K562 (cell line): Measurements from ENCODE around the gene POLR2H. TPM values are rescaled to one million over a fixed set of nuclear protein-coding genes. Genes with fewer than 3 reads are reported as not detected.

Experiments used
- BHLHE40 ChIP-seq: IDR thresholded peaks from 2 replicates; pipeline ENCODE4 v1.6.1; 2011; ENCODE audit warnings: low read length, improper control_type of control experiment
- CBX3 ChIP-seq, 2 experiments: IDR thresholded peaks; 1 replicate in 1 of 2; 2 replicates in 1 of 2; pipeline ENCODE4 v1.6.1; 2012; ENCODE audit warnings: inconsistent platforms in 2 of 2, low read length in 2 of 2, borderline replicate concordance in 1 of 2, control low read depth in 1 of 2
- HMGN3 ChIP-seq: IDR thresholded peaks from 2 replicates; pipeline ENCODE4 v1.6.1; 2011; ENCODE audit warnings: borderline replicate concordance, low read depth, mild to moderate bottlenecking, mixed read lengths, low read length; ENCODE audit not compliant: insufficient read length; ENCODE audit errors: extremely low read depth
- KDM5B ChIP-seq: fragments of 200-600 bp; sonication (generic); IDR thresholded peaks from 2 replicates; pipeline ENCODE4 v1.6.1; 2012; ENCODE audit warnings: low read depth, mild to moderate bottlenecking, moderate library complexity, low read length, control low read depth, inconsistent platforms; ENCODE audit not compliant: insufficient replicate concordance
- MAZ ChIP-seq, 2 experiments: fragments of 450-650 bp in 1 of 2; sonication (generic) in 1 of 2; formaldehyde crosslinking; IDR thresholded peaks in 1 of 2; conservative IDR thresholded peaks in 1 of 2; 2 replicates each; pipeline versions ENCODE4 v1.4.0 to v1.5.0; 2020; ENCODE audit warnings: mild to moderate bottlenecking in 1 of 2, missing genetic modification reagents in 1 of 2
- MYC ChIP-seq, 2 experiments: fragments of 250-450 bp in 1 of 2; sonication (Bioruptor Pico) in 1 of 2; IDR thresholded peaks; 2 replicates each; pipeline versions ENCODE4 v1.5.1 to v1.6.1; 2012 to 2021; ENCODE audit warnings: low read depth in 2 of 2, borderline replicate concordance in 1 of 2, improper control_type of control experiment in 1 of 2, low read length in 1 of 2, mild to moderate bottlenecking in 1 of 2, moderate library complexity in 1 of 2
- NONO ChIP-seq, 2 experiments: fragments of 200-400 bp in 1 of 2; fragments of 450-650 bp in 1 of 2; formaldehyde crosslinking in 1 of 2; IDR thresholded peaks; 2 replicates each; pipeline ENCODE4 v1.6.1; 2017; ENCODE audit warnings: low read depth in 2 of 2, mild to moderate bottlenecking in 2 of 2, moderate library complexity in 2 of 2, low read length in 1 of 2
- PATZ1 ChIP-seq: fragments of 250-450 bp; sonication (Bioruptor Pico); IDR thresholded peaks from 2 replicates; pipeline ENCODE4 v1.5.0; 2020; ENCODE audit warnings: mild to moderate bottlenecking, borderline replicate concordance
- SIN3B ChIP-seq: fragments of 450-650 bp; IDR thresholded peaks from 2 replicates; pipeline ENCODE4 v1.6.1; 2017; ENCODE audit warnings: low read depth, mild to moderate bottlenecking, moderate library complexity
- SMARCE1 ChIP-seq: fragments of 450-650 bp; IDR thresholded peaks from 2 replicates; pipeline ENCODE4 v1.7.1; 2016; ENCODE audit warnings: mild to moderate bottlenecking
- SP1 ChIP-seq: sonication (generic); formaldehyde crosslinking; IDR thresholded peaks from 2 replicates; pipeline ENCODE4 v1.8.1; 2022; ENCODE audit warnings: mild to moderate bottlenecking, missing genetic modification reagents
- STAT5B ChIP-seq: fragments of 250-450 bp; sonication (Bioruptor Pico); IDR thresholded peaks from 2 replicates; pipeline ENCODE4 v1.8.0; 2021; ENCODE audit warnings: mild to moderate bottlenecking, inconsistent platforms
- TFAM ChIP-seq: fragments of 250-450 bp; sonication (Bioruptor Pico); conservative IDR thresholded peaks from 2 replicates; pipeline ENCODE4 v1.5.0; 2021; ENCODE audit warnings: mild to moderate bottlenecking, moderate library complexity
- YY1 ChIP-seq, 3 experiments: IDR thresholded peaks; 2 replicates each; pipeline ENCODE4 v1.6.1; 2011; ENCODE audit warnings: low read length in 2 of 3, mild to moderate bottlenecking in 2 of 3, moderate library complexity in 2 of 3, borderline replicate concordance in 1 of 3, control low read depth in 1 of 3, low read depth in 1 of 3; ENCODE audit not compliant: insufficient read depth in 3 of 3, insufficient replicate concordance in 2 of 3, control insufficient read depth in 1 of 3, insufficient read length in 1 of 3; ENCODE audit errors: extremely low read depth in 1 of 3
- ZFP1 ChIP-seq: fragments of 450-650 bp; formaldehyde crosslinking; IDR thresholded peaks from 2 replicates; pipeline ENCODE4 v1.4.0; 2020; ENCODE audit warnings: mild to moderate bottlenecking, mixed read lengths
- ZNF12 ChIP-seq: sonication (generic); formaldehyde crosslinking; IDR thresholded peaks from 2 replicates; pipeline ENCODE4 v1.4.0; 2020; ENCODE audit warnings: mild to moderate bottlenecking, missing genetic modification reagents
- ZNF263 ChIP-seq: sonication (generic); formaldehyde crosslinking; IDR thresholded peaks from 2 replicates; pipeline ENCODE4 v1.8.0; 2022; ENCODE audit warnings: mild to moderate bottlenecking, missing genetic modification reagents, borderline replicate concordance
- ZNF584 ChIP-seq: fragments of 200-800 bp; sonication (Bioruptor generic); IDR thresholded peaks from 2 replicates; pipeline ENCODE4 v1.6.1; 2016; ENCODE audit warnings: low read depth, mild to moderate bottlenecking, missing genetic modification characterization, missing compliant biosample characterization
- polyA plus RNA-seq, 8 experiments: library from polyadenylated mRNA; depleted of rRNA in 4 of 8; stranded (reverse) in 5 of 8; unstranded in 3 of 8; fragments of >200 nt; fragmentation: Nextera tagmentation in 2 of 8; fragmentation: Illumina TruSeq in 1 of 8; extraction: Ambion mirVana in 2 of 8; extraction: Trizol in 1 of 8; gene quantifications; 2 replicates each; pipeline versions ENCODE4 v1.2.1 to v1.2.3, GENCODE V29; 2011 to 2014; ENCODE audit warnings: inconsistent platforms in 1 of 8, missing spikeins in 1 of 8
- total RNA-seq, 7 experiments: library from RNA; depleted of rRNA in 6 of 7; stranded (reverse); fragments of >200 nt in 6 of 7; fragmentation: Illumina TruSeq in 2 of 7; extraction: Trizol in 2 of 7; gene quantifications; 2 replicates each; pipeline versions ENCODE4 v1.2.1 to v1.2.3, GENCODE V29; 2011 to 2021; ENCODE audit warnings: low replicate concordance in 1 of 7
- TF ChIP-seq, protein P1 (sequence below): fragments of 250-450 bp; sonication (Bioruptor Pico); IDR thresholded peaks from 2 replicates; pipeline ENCODE4 v1.8.0; 2022; ENCODE audit warnings: moderate library complexity, mild to moderate bottlenecking, inconsistent platforms
- TF ChIP-seq, protein P2 (sequence below), 2 experiments: fragments of 450-650 bp; IDR thresholded peaks; 2 replicates each; pipeline ENCODE4 v1.6.1; 2016

The POLR2H gene
- total and polyA plus RNA-seq, 9 of the 15 experiments (the other 6 are each of a cell fraction or from before 2014, with no cell fraction given) = 128 to 512 (median 220) TPM

GRCh38 chr3:184361532-184361931 is at the start of gene POLR2H, which contains the start of gene CLCN2 (continued):
- TF ChIP-seq SMARCE1 = no peak
- no peak for TF ChIP-seq ZNF263 (CRISPR knock-in tag)
- no peak for TF ChIP-seq ZFP1 (CRISPR knock-in tag)
- peak; percentile 54 for TF ChIP-seq KDM5B
- TF ChIP-seq YY1 (IDR thresholded peaks at IDR 0.05; ENCODE audit: borderline replicate concordance in 1 of 3, control insufficient read depth in 1 of 3, extremely low read depth in 1 of 3, insufficient read depth in 3 of 3, insufficient read length in 1 of 3, insufficient replicate concordance in 2 of 3, low read depth in 1 of 3, low read length in 2 of 3) = peak in 1 of 3 experiments; percentile 24
- TF ChIP-seq PATZ1 (CRISPR knock-in tag) = no peak
- TF ChIP-seq STAT5B (CRISPR knock-in tag) = no peak
- TF ChIP-seq MYC (IDR thresholded peaks at IDR 0.05; ENCODE audit: low read depth, low read length) = no peak; the same call in 1 of the 2 replicates
- TF ChIP-seq MYC (CRISPR knock-in tag; IDR thresholded peaks at IDR 0.05; ENCODE audit: borderline replicate concordance, low read depth) = no peak
- TF ChIP-seq SIN3B = peak; percentile 34; the same call in 1 of the 2 replicates
- TF ChIP-seq, protein P1, sequence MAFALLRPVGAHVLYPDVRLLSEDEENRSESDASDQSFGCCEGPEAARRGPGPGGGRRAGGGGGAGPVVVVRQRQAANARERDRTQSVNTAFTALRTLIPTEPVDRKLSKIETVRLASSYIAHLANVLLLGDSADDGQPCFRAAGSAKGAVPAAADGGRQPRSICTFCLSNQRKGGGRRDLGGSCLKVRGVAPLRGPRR = 0 out of 2 replicates have a peak, but pooled peaks have one; percentile 19
- peak; percentile 69 for TF ChIP-seq HMGN3
- peak in 1 of 2 experiments; percentile 79; a peak in 1 of 4 replicates for TF ChIP-seq NONO (IDR thresholded peaks at IDR 0.05; ENCODE audit: low read depth in 2 of 2, low read length in 1 of 2)
- TF ChIP-seq ZNF12 = no peak
- no peak for TF ChIP-seq SP1
- TF ChIP-seq BHLHE40 = peak; percentile 64
- peak in 1 of 2 experiments; percentile 64; a peak in 2 of 4 replicates for TF ChIP-seq MAZ (CRISPR knock-in tag; conservative IDR thresholded peaks at IDR 0.05 in 1 of 2, IDR thresholded peaks at IDR 0.05 in 1 of 2)
- TF ChIP-seq, protein P2, sequence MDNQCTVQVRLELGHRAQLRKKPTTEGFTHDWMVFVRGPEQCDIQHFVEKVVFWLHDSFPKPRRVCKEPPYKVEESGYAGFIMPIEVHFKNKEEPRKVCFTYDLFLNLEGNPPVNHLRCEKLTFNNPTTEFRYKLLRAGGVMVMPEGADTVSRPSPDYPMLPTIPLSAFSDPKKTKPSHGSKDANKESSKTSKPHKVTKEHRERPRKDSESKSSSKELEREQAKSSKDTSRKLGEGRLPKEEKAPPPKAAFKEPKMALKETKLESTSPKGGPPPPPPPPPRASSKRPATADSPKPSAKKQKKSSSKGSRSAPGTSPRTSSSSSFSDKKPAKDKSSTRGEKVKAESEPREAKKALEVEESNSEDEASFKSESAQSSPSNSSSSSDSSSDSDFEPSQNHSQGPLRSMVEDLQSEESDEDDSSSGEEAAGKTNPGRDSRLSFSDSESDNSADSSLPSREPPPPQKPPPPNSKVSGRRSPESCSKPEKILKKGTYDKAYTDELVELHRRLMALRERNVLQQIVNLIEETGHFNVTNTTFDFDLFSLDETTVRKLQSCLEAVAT (IDR thresholded peaks at IDR 0.05) = no peak
- TF ChIP-seq ZNF584 (CRISPR knock-in tag) = no peak
- TF ChIP-seq CBX3 (IDR thresholded peaks at IDR 0.05; ENCODE audit: borderline replicate concordance in 1 of 2, low read length in 2 of 2) = no peak
- TF ChIP-seq TFAM (CRISPR knock-in tag) = no peak
